Measurements from ENCODE around the gene CD55. TPM values are rescaled to one million over a fixed set of nuclear protein-coding genes. Genes with fewer than 3 reads are reported as not detected.

The CD55 gene
- polyA plus RNA-seq, 1 experiment: 31.0 TPM

- no peaks in the 10 kb centered on the region; the same call in 1 of the 2 replicates for H3K27me3 ChIP-seq (ENCODE audit: control insufficient read depth, insufficient read depth, low read length)
- no peak overlapping the region for H3K4me3 ChIP-seq (ENCODE audit: low read depth, low read length)
- no peaks in the 10 kb centered on the region for H3K36me3 ChIP-seq (ENCODE audit: control insufficient read depth, insufficient read depth, low read length)
- POLR2A ChIA-PET: no interaction called here
- no peak for TF ChIP-seq CTCF (IDR thresholded peaks at IDR 0.05; ENCODE audit: insufficient read depth, low read depth, low read length)
- DNase-seq (ENCODE audit: low read depth): no peak
- CTCF ChIA-PET: interaction anchor here (0.8 to 2.4 kb wide), 6 partner anchors 14 to 396 kb away, joined by 3 to 13 read pairs (median 3); no protein-coding TSS in a partner anchor
These were observed 80.1 kb downstream of the CD55 start for GRCh38 chr1:207401578-207401977.

- DNase-seq (ENCODE audit: low read depth): no peak
- Histone ChIP-seq H3K27me3 (ENCODE audit: control insufficient read depth, insufficient read depth, low read length) (no peaks in the 10 kb centered on the region; the same call in 1 of the 2 replicates), H3K4me3 (ENCODE audit: low read depth, low read length) (no peak overlapping the region), H3K36me3 (ENCODE audit: control insufficient read depth, insufficient read depth, low read length) (no peaks in the 10 kb centered on the region)
- POLR2A ChIA-PET: no interaction called here
- TF ChIP-seq CTCF (IDR thresholded peaks at IDR 0.05; ENCODE audit: insufficient read depth, low read depth, low read length): no peak
- CTCF ChIA-PET: interaction anchor here (0.9 to 2.4 kb wide), 2 partner anchors 141 to 143 kb away, joined by 3 to 13 read pairs; no protein-coding TSS in a partner anchor
These were observed 81.3 kb downstream of the CD55 start for GRCh38 chr1:207402744-207403143.

- H3K27me3 ChIP-seq (ENCODE audit: control insufficient read depth, insufficient read depth, low read length): peaks cover 2% of the 10 kb centered on the region; the same call in 1 of the 2 replicates
- peak; percentile 72 for TF ChIP-seq CTCF (IDR thresholded peaks at IDR 0.05; ENCODE audit: insufficient read depth, low read depth, low read length)
- ChIA-PET CTCF (interaction anchor here (0.6 to 4.1 kb wide), 33 partner anchors 8 to 422 kb away, joined by 3 to 66 read pairs (median 4); partner anchors contain the start of genes CD55 and PFKFB2), POLR2A (no interaction called here)
- H3K36me3 ChIP-seq (ENCODE audit: control insufficient read depth, insufficient read depth, low read length): no peaks in the 10 kb centered on the region
- peak; percentile 9 for DNase-seq (ENCODE audit: low read depth)
- H3K4me3 ChIP-seq (ENCODE audit: low read depth, low read length): no peak overlapping the region
These were observed 83.5 kb downstream of the CD55 start for GRCh38 chr1:207404849-207405525.

GRCh38 chr1:207405814-207406213, 84.3 kb downstream of the CD55 start:
- TF ChIP-seq CTCF (IDR thresholded peaks at IDR 0.05; ENCODE audit: insufficient read depth, low read depth, low read length): no peak
- ChIA-PET POLR2A (no interaction called here), CTCF (interaction anchor here (0.9 to 4.1 kb wide), 18 partner anchors 9 to 423 kb away, joined by 3 to 66 read pairs (median 4); no protein-coding TSS in a partner anchor)
- no peak overlapping the region for H3K4me3 ChIP-seq (ENCODE audit: low read depth, low read length)
- H3K27me3 ChIP-seq (ENCODE audit: control insufficient read depth, insufficient read depth, low read length): peaks cover 2% of the 10 kb centered on the region; the same call in 1 of the 2 replicates
- no peak for DNase-seq (ENCODE audit: low read depth)
- no peaks in the 10 kb centered on the region for H3K36me3 ChIP-seq (ENCODE audit: control insufficient read depth, insufficient read depth, low read length)

- ChIA-PET POLR2A (no interaction called here), CTCF (interaction anchor here (0.8 to 4.1 kb wide), 4 partner anchors 116 to 323 kb away, joined by 3 to 66 read pairs (median 4); no protein-coding TSS in a partner anchor)
- Histone ChIP-seq H3K4me3 (ENCODE audit: low read depth, low read length) (no peak overlapping the region), H3K27me3 (ENCODE audit: control insufficient read depth, insufficient read depth, low read length) (peaks cover 2% of the 10 kb centered on the region; the same call in 1 of the 2 replicates), H3K36me3 (ENCODE audit: control insufficient read depth, insufficient read depth, low read length) (no peaks in the 10 kb centered on the region)
- peak; percentile 4 for DNase-seq (ENCODE audit: low read depth)
- TF ChIP-seq CTCF (IDR thresholded peaks at IDR 0.05; ENCODE audit: insufficient read depth, low read depth, low read length): no peak
These were observed 86.3 kb downstream of the CD55 start for GRCh38 chr1:207407655-207408260.
